Uterus (tissue), 4 donors: ENCODE data around the gene SOX15. TPM values are rescaled to one million over a fixed set of nuclear protein-coding genes. Genes with fewer than 3 reads are reported as not detected.

ENCODE experiments used
- DNase-seq, 2 donors: peaks; one replicate each; pipeline ENCODE4 v3.0.0-alpha.2; 2019 to 2020
- H3K27ac ChIP-seq, 2 donors: fragments of 200-600 bp; sonication (generic); 1 replicate in 1 of 2; 2 replicates in 1 of 2; pipeline ENCODE4 v1.5.1; 2016 to 2018
- H3K27me3 ChIP-seq, 2 donors: fragments of 200-600 bp; sonication (generic); one replicate each; pipeline ENCODE4 v1.5.1; 2018 to 2019; ENCODE audit warnings: control low read depth in 1 of 2
- H3K36me3 ChIP-seq, 2 donors: fragments of 200-600 bp; sonication (generic); one replicate each; pipeline ENCODE4 v1.5.1; 2019; ENCODE audit warnings: control low read depth in 1 of 2
- H3K4me1 ChIP-seq, 2 donors: fragments of 200-600 bp; sonication (generic); one replicate each; pipeline ENCODE4 v1.5.1; 2018 to 2019; ENCODE audit warnings: control low read depth in 1 of 2
- H3K4me3 ChIP-seq, 2 donors: fragments of 200-600 bp; sonication (generic); 1 replicate in 1 of 2; 2 replicates in 1 of 2; pipeline ENCODE4 v1.5.1; 2018 to 2019; ENCODE audit warnings: mild to moderate bottlenecking in 1 of 2
- H3K9me3 ChIP-seq, 2 donors: fragments of 200-600 bp; sonication (generic); one replicate each; pipeline ENCODE4 v1.5.1; 2019; ENCODE audit warnings: control low read depth in 1 of 2
- CTCF ChIP-seq, 4 experiments: fragments of 200-600 bp in 2 of 4; fragments of 450-650 bp in 2 of 4; sonication (generic) in 2 of 4; IDR thresholded peaks; one replicate each; pipeline ENCODE4 v1.5.1; 2016 to 2019; ENCODE audit warnings: antibody characterized with exemption in 4 of 4, mild to moderate bottlenecking in 2 of 4, moderate library complexity in 1 of 4
- POLR2A ChIP-seq, 2 donors: fragments of 450-650 bp; IDR thresholded peaks; one replicate each; pipeline ENCODE4 v1.6.1; 2016; ENCODE audit warnings: antibody characterized with exemption in 2 of 2, mild to moderate bottlenecking in 1 of 2, moderate library complexity in 1 of 2
- intact Hi-C: fragments of 100-400 bp; cut with DNase I; formaldehyde crosslinking; loops from one replicate; pipeline ENCODE4 v1.15.1; 2023; ENCODE audit warnings: low total_unique reads
- total RNA-seq, 4 donors: library from RNA; depleted of rRNA in 3 of 4; stranded (reverse); fragments of >200 nt in 3 of 4; gene quantifications; one replicate each; pipeline versions ENCODE4 v1.1.0 to v1.2.4, GENCODE V29; 2014 to 2023
- donor health status: DM: yes; HTN: yes; CAD: no.

SOX15 gene
- total RNA-seq, 4 donors from 2014 or later = 1.0 to 7.3 (median 1.1) TPM; not detected in 1

- Histone ChIP-seq H3K9me3 (no peaks in the 10 kb centered on the region), H3K4me3 (no peak overlapping the region), H3K27me3 (no peaks in the 10 kb centered on the region), H3K36me3 (no peaks in the 10 kb centered on the region), H3K27ac (peak overlapping the region; percentile 92 to 98), H3K4me1 (peaks cover 24 to 34% of the 10 kb centered on the region in 2 donors)
- TF ChIP-seq CTCF (IDR thresholded peaks at IDR 0.05) (no peak), POLR2A (IDR thresholded peaks at IDR 0.05) (no peak)
- no peak for DNase-seq
- intact Hi-C loops = no loop called here
These were observed 33.3 kb downstream of the SOX15 start for GRCh38 chr17:7556627-7557026.

GRCh38 chr17:7555320-7555948 lies 34.5 kb downstream of the SOX15 start:
- Histone ChIP-seq H3K4me3 (no peak overlapping the region), H3K27ac (no peak overlapping the region), H3K9me3 (no peaks in the 10 kb centered on the region), H3K4me1 (peaks cover 20 to 33% of the 10 kb centered on the region in 2 donors), H3K27me3 (no peaks in the 10 kb centered on the region), H3K36me3 (no peaks in the 10 kb centered on the region)
- intact Hi-C loops = no loop called here
- no peak for TF ChIP-seq CTCF (IDR thresholded peaks at IDR 0.05)
- DNase-seq = no peak

GRCh38 chr17:7553356-7553755 lies 36.5 kb downstream of the SOX15 start:
- H3K4me1 ChIP-seq = peaks cover 9 to 19% of the 10 kb centered on the region in 2 donors
- H3K4me3 ChIP-seq = no peak overlapping the region
- H3K27me3 ChIP-seq = no peaks in the 10 kb centered on the region
- H3K27ac ChIP-seq = no peak overlapping the region
- intact Hi-C loops = no loop called here
- H3K9me3 ChIP-seq = no peaks in the 10 kb centered on the region
- DNase-seq = no peak
- TF ChIP-seq CTCF (IDR thresholded peaks at IDR 0.05) (no peak), POLR2A (IDR thresholded peaks at IDR 0.05) (no peak)
- no peaks in the 10 kb centered on the region for H3K36me3 ChIP-seq

- Histone ChIP-seq H3K27ac (no peak overlapping the region), H3K4me1 (peaks cover 7 to 14% of the 10 kb centered on the region in 2 donors), H3K9me3 (no peaks in the 10 kb centered on the region), H3K4me3 (no peak overlapping the region), H3K27me3 (no peaks in the 10 kb centered on the region), H3K36me3 (no peaks in the 10 kb centered on the region)
- TF ChIP-seq POLR2A (IDR thresholded peaks at IDR 0.05) (no peak), CTCF (IDR thresholded peaks at IDR 0.05) (no peak)
- no peak for DNase-seq
- intact Hi-C loops = no loop called here
These were observed 37.3 kb downstream of the SOX15 start for GRCh38 chr17:7552621-7553051.

GRCh38 chr17:7551396-7551795 lies 38.5 kb downstream of the SOX15 start:
- no peak overlapping the region for H3K4me3 ChIP-seq
- H3K9me3 ChIP-seq = no peaks in the 10 kb centered on the region
- no peak overlapping the region for H3K27ac ChIP-seq
- no peaks in the 10 kb centered on the region for H3K36me3 ChIP-seq
- TF ChIP-seq POLR2A (IDR thresholded peaks at IDR 0.05) (no peak), CTCF (IDR thresholded peaks at IDR 0.05) (no peak)
- intact Hi-C loops = no loop called here
- no peak for DNase-seq
- H3K4me1 ChIP-seq = peaks cover 0 to 5% of the 10 kb centered on the region in 2 donors
- no peaks in the 10 kb centered on the region for H3K27me3 ChIP-seq
